Measurements from ENCODE around the gene SPATA21. TPM values are rescaled to one million over a fixed set of nuclear protein-coding genes. Genes with fewer than 3 reads are reported as not detected.

Gene SPATA21
- polyA plus RNA-seq, 2 of the 4 experiments (the other 2 are of a cell fraction) = 0.08 to 0.09 TPM

- TF ChIP-seq PHF8 (IDR thresholded peaks at IDR 0.05; ENCODE audit: borderline replicate concordance, low read depth) (no peak), FOXS1 (CRISPR knock-in tag; IDR thresholded peaks at IDR 0.05) (no peak), SMC3 (IDR thresholded peaks at IDR 0.05) (no peak), USF2 (IDR thresholded peaks at IDR 0.05) (no peak), RCOR1 (IDR thresholded peaks at IDR 0.05; ENCODE audit: low read depth, low read length) (no peak), MAZ (IDR thresholded peaks at IDR 0.05; ENCODE audit: borderline replicate concordance, low read depth, low read length) (no peak), HMGXB4 (CRISPR knock-in tag; IDR thresholded peaks at IDR 0.05; ENCODE audit: borderline replicate concordance) (no peak), EP300 (IDR thresholded peaks at IDR 0.05) (no peak), BHLHE40 (IDR thresholded peaks at IDR 0.05; ENCODE audit: low read depth, low read length) (no peak), HOXB13 (CRISPR knock-in tag; IDR thresholded peaks at IDR 0.05; ENCODE audit: low read depth) (no peak), NPAS2 (CRISPR knock-in tag; IDR thresholded peaks at IDR 0.05; ENCODE audit: borderline replicate concordance) (no peak), FOSB (CRISPR knock-in tag; IDR thresholded peaks at IDR 0.05) (no peak), RNF2 (IDR thresholded peaks at IDR 0.05; ENCODE audit: borderline replicate concordance, low read depth) (no peak), JUN (IDR thresholded peaks at IDR 0.05) (no peak), ZC3H11A (IDR thresholded peaks at IDR 0.05) (no peak), HOXB5 (CRISPR knock-in tag; IDR thresholded peaks at IDR 0.05) (no peak), MAFK (IDR thresholded peaks at IDR 0.05; ENCODE audit: partially characterized antibody) (no peak)
- TF ChIP-seq, protein P1, sequence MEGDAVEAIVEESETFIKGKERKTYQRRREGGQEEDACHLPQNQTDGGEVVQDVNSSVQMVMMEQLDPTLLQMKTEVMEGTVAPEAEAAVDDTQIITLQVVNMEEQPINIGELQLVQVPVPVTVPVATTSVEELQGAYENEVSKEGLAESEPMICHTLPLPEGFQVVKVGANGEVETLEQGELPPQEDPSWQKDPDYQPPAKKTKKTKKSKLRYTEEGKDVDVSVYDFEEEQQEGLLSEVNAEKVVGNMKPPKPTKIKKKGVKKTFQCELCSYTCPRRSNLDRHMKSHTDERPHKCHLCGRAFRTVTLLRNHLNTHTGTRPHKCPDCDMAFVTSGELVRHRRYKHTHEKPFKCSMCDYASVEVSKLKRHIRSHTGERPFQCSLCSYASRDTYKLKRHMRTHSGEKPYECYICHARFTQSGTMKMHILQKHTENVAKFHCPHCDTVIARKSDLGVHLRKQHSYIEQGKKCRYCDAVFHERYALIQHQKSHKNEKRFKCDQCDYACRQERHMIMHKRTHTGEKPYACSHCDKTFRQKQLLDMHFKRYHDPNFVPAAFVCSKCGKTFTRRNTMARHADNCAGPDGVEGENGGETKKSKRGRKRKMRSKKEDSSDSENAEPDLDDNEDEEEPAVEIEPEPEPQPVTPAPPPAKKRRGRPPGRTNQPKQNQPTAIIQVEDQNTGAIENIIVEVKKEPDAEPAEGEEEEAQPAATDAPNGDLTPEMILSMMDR (IDR thresholded peaks at IDR 0.05) = no peak
- TF ChIP-seq, protein P2, sequence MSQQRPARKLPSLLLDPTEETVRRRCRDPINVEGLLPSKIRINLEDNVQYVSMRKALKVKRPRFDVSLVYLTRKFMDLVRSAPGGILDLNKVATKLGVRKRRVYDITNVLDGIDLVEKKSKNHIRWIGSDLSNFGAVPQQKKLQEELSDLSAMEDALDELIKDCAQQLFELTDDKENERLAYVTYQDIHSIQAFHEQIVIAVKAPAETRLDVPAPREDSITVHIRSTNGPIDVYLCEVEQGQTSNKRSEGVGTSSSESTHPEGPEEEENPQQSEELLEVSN (IDR thresholded peaks at IDR 0.05; ENCODE audit: borderline replicate concordance, low read depth) = no peak
- TF ChIP-seq, protein P3, sequence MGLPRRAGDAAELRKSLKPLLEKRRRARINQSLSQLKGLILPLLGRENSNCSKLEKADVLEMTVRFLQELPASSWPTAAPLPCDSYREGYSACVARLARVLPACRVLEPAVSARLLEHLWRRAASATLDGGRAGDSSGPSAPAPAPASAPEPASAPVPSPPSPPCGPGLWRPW (IDR thresholded peaks at IDR 0.05) = no peak
- FAIRE-seq (no peak), ATAC-seq (no peak), DNase-seq (ENCODE audit: low read depth in 1 of 2, low spot score in 1 of 2) (no peak)
- H3K9me3 ChIP-seq = no peaks in the 10 kb centered on the region
- H3K4me3 ChIP-seq = no peak overlapping the region
- H3K27ac ChIP-seq = no peak overlapping the region
- H3K4me1 ChIP-seq = no peaks in the 10 kb centered on the region
- CTCF ChIA-PET = no interaction called here
- POLR2A ChIA-PET = no interaction called here
- 87% methylated on average over 6 of the region's 9 CpGs for WGBS (ENCODE audit: missing lambda C conversion rate)
- H3K4me2 ChIP-seq = no peak overlapping the region
These were observed 30.4 kb downstream of the SPATA21 start for GRCh38 chr1:16406868-16407267.

DNA sequence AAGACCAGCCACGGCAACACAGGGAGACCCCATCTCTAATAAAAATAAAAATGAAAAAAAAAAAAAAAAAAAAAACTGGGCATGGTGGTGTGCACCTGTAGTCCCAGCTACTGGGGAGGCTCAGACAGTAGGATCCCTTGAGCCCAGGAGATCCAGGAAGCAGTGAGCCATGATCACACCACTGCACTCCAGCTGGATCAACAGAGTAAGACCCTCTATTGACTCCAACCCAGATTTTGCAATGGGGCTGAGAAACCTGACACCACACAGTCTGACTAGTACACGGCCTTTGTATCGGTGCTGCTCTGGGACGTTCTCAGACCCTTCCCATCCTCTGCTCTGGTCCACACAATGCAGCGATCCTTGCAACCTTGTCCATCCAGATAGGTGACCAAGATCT, 31.8 kb downstream of the SPATA21 start:
- no peak overlapping the region for H3K27ac ChIP-seq
- FAIRE-seq = no peak
- ChIA-PET CTCF (no interaction called here), POLR2A (no interaction called here)
- no peaks in the 10 kb centered on the region for H3K4me1 ChIP-seq
- no peak for ATAC-seq
- no peaks in the 10 kb centered on the region for H3K9me3 ChIP-seq
- DNase-seq (ENCODE audit: low read depth in 1 of 2, low spot score in 1 of 2) = no peak
- no peak overlapping the region for H3K4me3 ChIP-seq
- no peak overlapping the region for H3K4me2 ChIP-seq
- no peak for TF ChIP-seq JUNB (IDR thresholded peaks at IDR 0.05)
- TF ChIP-seq POLR2A (IDR thresholded peaks at IDR 0.05; ENCODE audit: low read length) = no peak
- TF ChIP-seq, protein P3 (IDR thresholded peaks at IDR 0.05) = no peak
- no peak for TF ChIP-seq NPAS2 (CRISPR knock-in tag; IDR thresholded peaks at IDR 0.05; ENCODE audit: borderline replicate concordance)
- TF ChIP-seq PBX3 (IDR thresholded peaks at IDR 0.05) = no peak
- TF ChIP-seq SMC3 (IDR thresholded peaks at IDR 0.05) = no peak
- TF ChIP-seq MAFK (IDR thresholded peaks at IDR 0.05; ENCODE audit: partially characterized antibody) = no peak
- TF ChIP-seq FOSB (CRISPR knock-in tag; IDR thresholded peaks at IDR 0.05) = no peak
- no peak for TF ChIP-seq KDM5A (IDR thresholded peaks at IDR 0.05)
- no peak for TF ChIP-seq MYC (IDR thresholded peaks at IDR 0.05; ENCODE audit: borderline replicate concordance, low read length)
- TF ChIP-seq HEYL (CRISPR knock-in tag; IDR thresholded peaks at IDR 0.05) = no peak
- TF ChIP-seq POLR2AphosphoS2 (conservative IDR thresholded peaks at IDR 0.05; ENCODE audit: low read length) = no peak
- no peak for TF ChIP-seq HMGXB4 (CRISPR knock-in tag; IDR thresholded peaks at IDR 0.05; ENCODE audit: borderline replicate concordance)
- no peak for TF ChIP-seq HOXA7 (CRISPR knock-in tag; IDR thresholded peaks at IDR 0.05)
- WGBS (ENCODE audit: missing lambda C conversion rate) = 88% methylated on average over 5 of the region's 5 CpGs
